ENCODE results near the gene TAC3.

GRCh38 chr12:57031138-57031725 lies 14.9 kb upstream of the TAC3 start:
- no peak for TF ChIP-seq ZNF274 (IDR thresholded peaks at IDR 0.05; ENCODE audit: low read depth, low read length)
- no peak for TF ChIP-seq SUZ12 (IDR thresholded peaks at IDR 0.05; ENCODE audit: extremely low read depth, insufficient read depth, insufficient read length)
- TF ChIP-seq YY1 (IDR thresholded peaks at IDR 0.05; ENCODE audit: insufficient read depth, insufficient read length) = no peak

Measured in NT2/D1 (cell line).